A549 treated with AZD2906 at 1 μM for 4 hours (cell line): ENCODE data around the gene PDCL3. TPM values are rescaled to one million over a fixed set of nuclear protein-coding genes. Genes with fewer than 3 reads are reported as not detected.

Experiments
- total RNA-seq: library from RNA; stranded (reverse); fragments of 200-300 nt; extraction: Qiagen RNA extraction; gene quantifications from 5 replicates; pipeline ENCODE4 v1.2.3, GENCODE V29; 2022

The PDCL3 gene
- total RNA-seq: 34.7 to 44.2 TPM (median 36.0 TPM) in 5 replicates

GRCh38 chr2:100562613-100563406 lies at the start of gene PDCL3:
Gene PDCL3 (plus strand): TSS chr2:100562993. CDS start chr2:100563068, 75 bp downstream.

Other genes starting within 250 kb of the PDCL3 start
- 1.7 to 2.4 TPM (median 2.0 TPM) in 5 replicates for gene LONRF2, start 240.5 kb upstream of the PDCL3 start, total RNA-seq
- 12.9 to 15.1 TPM (median 13.9 TPM) in 5 replicates for gene CHST10, start 145.3 kb upstream of the PDCL3 start, total RNA-seq
- gene NMS, start 92.5 kb upstream of the PDCL3 start, total RNA-seq: not detected in 5 replicates